K562 (cell line): ENCODE measurements around the gene RNF223. TPM values are rescaled to one million over a fixed set of nuclear protein-coding genes. Genes with fewer than 3 reads are reported as not detected.

ENCODE experiments used
- ATAC-seq: fragments of 200-7000 bp; cut with Tn5 transposase; 3 replicates; pipeline ENCODE4 v1.9.1; 2020; ENCODE audit warnings: moderate library complexity
- BruUV-seq: library from RNA; stranded (reverse); fragments of 400-500 nt; replicated peaks from 2 replicates; lab custom pipeline; 2021; lab: Mats Ljungman, UMichigan
- CTCF ChIA-PET: fragments of 300-600 bp; formaldehyde crosslinking; extraction: SDS; loops from one replicate; lab custom pipeline; 2021; ENCODE audit warnings: low intra/inter-chr PET ratio; lab: Yijun Ruan, JAX
- POLR2A ChIA-PET: fragments of 300-600, 350-650 bp; sonication (Branson Sonifier 250); formaldehyde crosslinking; extraction: SDS; loops from one replicate; lab custom pipeline; 2021; ENCODE audit warnings: antibody characterized with exemption, inconsistent platforms; lab: Yijun Ruan, JAX
- DNase-seq, 4 experiments: peaks; one replicate each; pipeline versions ENCODE4 v3.0.0 to v3.0.0-alpha.2; 2011 to 2018; ENCODE audit warnings: low spot score in 3 of 4, mixed read lengths in 3 of 4; ENCODE audit errors: extremely low read depth in 1 of 4
- FAIRE-seq: peaks from 2 replicates; lab custom pipeline; 2011; peaks lifted over from hg19 to GRCh38; lab: Jason Lieb, UNC
- H2AFZ ChIP-seq: 2 replicates; pipeline ENCODE4 v1.6.0; 2011; ENCODE audit warnings: low read depth, low read length, control low read depth, inconsistent platforms
- H3K27ac ChIP-seq: fragments of 200-600 bp; 3 replicates; pipeline ENCODE4 v1.8.0; 2011; ENCODE audit warnings: low read depth, mild to moderate bottlenecking, control low read depth, inconsistent platforms, low read length, moderate library complexity, mixed read lengths; ENCODE audit errors: extremely low read depth
- H3K27me3 ChIP-seq, 2 experiments: fragments of 300-600 bp in 1 of 2; 2 replicates in 1 of 2; 3 replicates in 1 of 2; pipeline versions ENCODE4 v1.6.0 to v1.8.0; 2011; ENCODE audit warnings: inconsistent platforms in 2 of 2, low read length in 2 of 2, mild to moderate bottlenecking in 1 of 2, mixed read lengths in 1 of 2, moderate library complexity in 1 of 2; ENCODE audit not compliant: control insufficient read depth in 2 of 2, insufficient read depth in 2 of 2
- H3K36me3 ChIP-seq: fragments of 300-600 bp; 3 replicates; pipeline ENCODE4 v1.8.0; 2011; ENCODE audit warnings: mild to moderate bottlenecking, low read length, inconsistent platforms; ENCODE audit not compliant: control insufficient read depth, insufficient read depth
- H3K4me1 ChIP-seq, 2 experiments: fragments of 200-600 bp in 1 of 2; replicated peaks in 1 of 2; 2 replicates in 1 of 2; 3 replicates in 1 of 2; pipeline versions ENCODE4 v1.5.1 to v1.8.0; 2011; ENCODE audit warnings: inconsistent platforms in 2 of 2, low read length in 2 of 2, mild to moderate bottlenecking in 1 of 2, mixed read lengths in 1 of 2, moderate library complexity in 1 of 2; ENCODE audit not compliant: control insufficient read depth in 2 of 2, insufficient read depth in 2 of 2
- H3K4me2 ChIP-seq: 2 replicates; pipeline ENCODE4 v1.6.1; 2011; ENCODE audit warnings: low read length, control low read depth, inconsistent platforms, mixed read lengths; ENCODE audit not compliant: insufficient read depth
- H3K4me3 ChIP-seq: fragments of 200-600 bp; sonication (generic), shearing (Covaris generic); 2 replicates; pipeline ENCODE4 v1.5.1; 2016; ENCODE audit warnings: control low read depth, inconsistent platforms
- H3K79me2 ChIP-seq: fragments of 200-600 bp; 3 replicates; pipeline ENCODE4 v1.8.0; 2011; ENCODE audit warnings: low read length, inconsistent platforms; ENCODE audit not compliant: control insufficient read depth, insufficient read depth
- H3K9ac ChIP-seq, 2 experiments: 2 replicates each; pipeline versions ENCODE4 v1.6.0 to v1.6.1; 2011; ENCODE audit warnings: low read depth in 2 of 2, low read length in 2 of 2, control low read depth in 1 of 2, inconsistent platforms in 1 of 2, mild to moderate bottlenecking in 1 of 2, mixed read lengths in 1 of 2; ENCODE audit not compliant: insufficient read depth in 1 of 2
- H3K9me1 ChIP-seq: one replicate; pipeline ENCODE4 v1.6.0; 2011; ENCODE audit warnings: inconsistent platforms, mild to moderate bottlenecking, low read length, moderate library complexity; ENCODE audit not compliant: control insufficient read depth, insufficient read depth
- H3K9me3 ChIP-seq: replicated peaks from 2 replicates; pipeline ENCODE4 v1.5.1; 2011; ENCODE audit warnings: low read depth, low read length, inconsistent platforms; ENCODE audit not compliant: control insufficient read depth, insufficient read depth
- H4K20me1 ChIP-seq: replicated peaks from 2 replicates; pipeline ENCODE4 v1.6.1; 2011; ENCODE audit warnings: low read length, inconsistent platforms, mixed read lengths; ENCODE audit not compliant: control insufficient read depth, insufficient read depth
- POLR2G ChIP-seq: fragments of 200-400 bp; formaldehyde crosslinking; IDR thresholded peaks from 2 replicates; pipeline ENCODE4 v1.6.1; 2017; ENCODE audit warnings: low read depth, mild to moderate bottlenecking, antibody characterized with exemption, low read length, moderate library complexity
- RBFOX2 ChIP-seq: fragments of 200-400 bp; formaldehyde crosslinking; IDR thresholded peaks from 2 replicates; pipeline ENCODE4 v1.6.1; 2017; ENCODE audit warnings: low read depth, mild to moderate bottlenecking, low read length, moderate library complexity
- ZNF644 ChIP-seq: fragments of 200-800 bp; sonication (Bioruptor generic); IDR thresholded peaks from 2 replicates; pipeline ENCODE4 v1.6.1; 2016; ENCODE audit warnings: low read depth, missing genetic modification characterization, missing compliant biosample characterization
- WGBS: fragments of 100-300 bp; shearing (Covaris generic); methylation state at CpG from one replicate; pipeline ENCODE4 v1.1.6; 2016; ENCODE audit warnings: low coverage, mixed read lengths; ENCODE audit not compliant: insufficient coverage; ENCODE audit errors: missing lambda C conversion rate; 5-methylcytosine and 5-hydroxymethylcytosine counted together
- in situ Hi-C: fragments of 300-500 bp; cut with MboI; formaldehyde crosslinking; loops from 4 replicates; pipeline ENCODE4 v1.15.0; 2018; ENCODE audit warnings: inconsistent platforms, mixed read lengths
- intact Hi-C: fragments of 100-400 bp; cut with micrococcal nuclease; formaldehyde crosslinking; loops from 2 replicates; pipeline ENCODE4 v1.14.2; 2022
- polyA plus RNA-seq, 8 experiments: library from polyadenylated mRNA; depleted of rRNA in 4 of 8; stranded (reverse) in 5 of 8; unstranded in 3 of 8; fragments of >200 nt; fragmentation: Nextera tagmentation in 2 of 8; fragmentation: Illumina TruSeq in 1 of 8; extraction: Ambion mirVana in 2 of 8; extraction: Trizol in 1 of 8; gene quantifications; 2 replicates each; pipeline versions ENCODE4 v1.2.1 to v1.2.3, GENCODE V29; 2011 to 2014; ENCODE audit warnings: inconsistent platforms in 1 of 8, missing spikeins in 1 of 8
- total RNA-seq, 7 experiments: library from RNA; depleted of rRNA in 6 of 7; stranded (reverse); fragments of >200 nt in 6 of 7; fragmentation: Illumina TruSeq in 2 of 7; extraction: Trizol in 2 of 7; gene quantifications; 2 replicates each; pipeline versions ENCODE4 v1.2.1 to v1.2.3, GENCODE V29; 2011 to 2021; ENCODE audit warnings: low replicate concordance in 1 of 7
- TF ChIP-seq, protein P1 (sequence below): sonication (generic); formaldehyde crosslinking; IDR thresholded peaks from 2 replicates; pipeline ENCODE4 v1.8.0; 2022; ENCODE audit warnings: missing genetic modification reagents, mild to moderate bottlenecking, moderate library complexity, borderline replicate concordance
- TF ChIP-seq, protein P2 (sequence below): sonication (generic); formaldehyde crosslinking; IDR thresholded peaks from 2 replicates; pipeline ENCODE4 v1.4.0; 2020; ENCODE audit warnings: mild to moderate bottlenecking, missing genetic modification reagents
- TF ChIP-seq, protein P3 (sequence below), 3 experiments: fragments of 200-800 bp in 1 of 3; sonication (Bioruptor generic) in 1 of 3; sonication (generic) in 1 of 3; formaldehyde crosslinking in 1 of 3; IDR thresholded peaks; 2 replicates each; pipeline versions ENCODE4 v1.6.1 to v1.8.0; 2016 to 2022; ENCODE audit warnings: mild to moderate bottlenecking in 2 of 3, missing compliant biosample characterization in 2 of 3, missing genetic modification characterization in 2 of 3, missing genetic modification reagents in 1 of 3

Gene RNF223
- total and polyA plus RNA-seq, 9 of the 15 experiments (the other 6 are each of a cell fraction or from before 2014, with no cell fraction given), result 0.04 to 0.32 TPM; not detected in 7

DNA sequence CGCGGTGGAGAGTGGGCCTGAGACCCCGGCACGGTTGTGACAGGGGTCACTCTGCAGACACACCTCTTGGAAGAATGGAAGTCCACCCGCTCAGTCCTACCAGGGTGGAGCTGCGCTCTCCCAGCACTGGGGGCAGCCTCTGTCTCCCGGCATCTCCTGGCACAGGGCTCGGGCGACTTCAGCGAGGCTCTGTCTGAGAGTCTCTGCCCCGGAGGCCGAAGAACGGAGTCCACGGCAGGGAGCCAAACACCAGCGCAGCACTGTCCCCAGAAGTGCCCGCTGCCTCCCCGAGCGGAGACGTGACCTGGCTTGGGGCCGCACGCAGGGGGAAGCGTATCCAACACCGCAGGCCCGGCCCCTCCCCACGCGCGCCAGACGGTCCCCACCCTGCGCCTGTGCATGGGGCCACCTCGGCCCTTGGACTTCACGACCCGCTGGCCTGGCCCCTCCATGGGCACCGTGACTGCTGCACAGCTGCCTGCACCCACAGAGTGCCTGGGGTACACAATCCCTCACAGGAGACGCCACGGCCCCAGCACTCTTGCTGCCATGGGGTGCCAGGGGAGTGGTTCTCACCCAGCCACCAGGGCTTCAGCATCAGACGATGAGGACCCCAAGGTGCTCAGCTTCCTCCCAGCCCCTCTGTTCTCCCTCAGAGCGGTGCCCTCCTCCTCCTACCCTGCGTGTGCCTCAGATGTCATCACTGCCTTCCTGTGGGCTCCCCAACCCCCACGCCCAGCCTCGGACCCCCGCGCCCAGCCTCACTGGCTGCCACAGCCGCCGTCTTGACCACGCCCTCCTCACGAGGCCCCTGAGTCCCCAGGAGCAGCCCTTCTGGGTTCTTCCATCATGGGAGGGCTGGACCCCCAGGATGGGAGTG, 14.9 kb upstream of the RNF223 start:
- 89% methylated on average over 36 of the region's 46 CpGs for WGBS
- in situ Hi-C loops (no loop called here), intact Hi-C loops (no loop called here)
- H3K9ac ChIP-seq, result no peak overlapping the region; a peak in 1 of 4 replicates
- DNase-seq (no peak), ATAC-seq (no peak), FAIRE-seq (no peak)
- ChIA-PET CTCF (no interaction called here), POLR2A (interaction anchor here (0.6 kb wide), 2 partner anchors 23 to 87 kb away, joined by 3 to 4 read pairs; no protein-coding TSS in a partner anchor)
- H3K9me1 ChIP-seq, result peaks cover 5% of the 10 kb centered on the region
- no TSS peak for BruUV-seq
- H3K36me3 ChIP-seq, result peaks cover 13% of the 10 kb centered on the region; the same call in 1 of the 3 replicates
- no peak overlapping the region for H3K27ac ChIP-seq
- no peaks in the 10 kb centered on the region for H3K27me3 ChIP-seq
- no peak overlapping the region for H3K4me3 ChIP-seq
- H3K4me2 ChIP-seq, result no peak overlapping the region
- no peak overlapping the region for H2AFZ ChIP-seq
- TF ChIP-seq RBFOX2 (no peak), ZNF644 (tag) (no peak), POLR2G (peak; percentile 45)
- TF ChIP-seq, protein P1, sequence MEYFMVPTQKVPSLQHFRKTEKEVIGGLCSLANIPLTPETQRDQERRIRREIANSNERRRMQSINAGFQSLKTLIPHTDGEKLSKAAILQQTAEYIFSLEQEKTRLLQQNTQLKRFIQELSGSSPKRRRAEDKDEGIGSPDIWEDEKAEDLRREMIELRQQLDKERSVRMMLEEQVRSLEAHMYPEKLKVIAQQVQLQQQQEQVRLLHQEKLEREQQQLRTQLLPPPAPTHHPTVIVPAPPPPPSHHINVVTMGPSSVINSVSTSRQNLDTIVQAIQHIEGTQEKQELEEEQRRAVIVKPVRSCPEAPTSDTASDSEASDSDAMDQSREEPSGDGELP, result no peak
- TF ChIP-seq, protein P2, sequence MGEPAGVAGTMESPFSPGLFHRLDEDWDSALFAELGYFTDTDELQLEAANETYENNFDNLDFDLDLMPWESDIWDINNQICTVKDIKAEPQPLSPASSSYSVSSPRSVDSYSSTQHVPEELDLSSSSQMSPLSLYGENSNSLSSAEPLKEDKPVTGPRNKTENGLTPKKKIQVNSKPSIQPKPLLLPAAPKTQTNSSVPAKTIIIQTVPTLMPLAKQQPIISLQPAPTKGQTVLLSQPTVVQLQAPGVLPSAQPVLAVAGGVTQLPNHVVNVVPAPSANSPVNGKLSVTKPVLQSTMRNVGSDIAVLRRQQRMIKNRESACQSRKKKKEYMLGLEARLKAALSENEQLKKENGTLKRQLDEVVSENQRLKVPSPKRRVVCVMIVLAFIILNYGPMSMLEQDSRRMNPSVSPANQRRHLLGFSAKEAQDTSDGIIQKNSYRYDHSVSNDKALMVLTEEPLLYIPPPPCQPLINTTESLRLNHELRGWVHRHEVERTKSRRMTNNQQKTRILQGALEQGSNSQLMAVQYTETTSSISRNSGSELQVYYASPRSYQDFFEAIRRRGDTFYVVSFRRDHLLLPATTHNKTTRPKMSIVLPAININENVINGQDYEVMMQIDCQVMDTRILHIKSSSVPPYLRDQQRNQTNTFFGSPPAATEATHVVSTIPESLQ (CRISPR knock-in tag), result no peak
- TF ChIP-seq, protein P3, sequence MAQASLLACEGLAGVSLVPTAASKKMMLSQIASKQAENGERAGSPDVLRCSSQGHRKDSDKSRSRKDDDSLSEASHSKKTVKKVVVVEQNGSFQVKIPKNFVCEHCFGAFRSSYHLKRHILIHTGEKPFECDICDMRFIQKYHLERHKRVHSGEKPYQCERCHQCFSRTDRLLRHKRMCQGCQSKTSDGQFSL (CRISPR knock-in tag; IDR thresholded peaks at IDR 0.05), result no peak
- TF ChIP-seq, protein P3 (tag; IDR thresholded peaks at IDR 0.05), result no peak
- H3K9me3 ChIP-seq, result peaks cover 2% of the 10 kb centered on the region; the same call in 1 of the 2 replicates
- H3K79me2 ChIP-seq, result no peaks in the 10 kb centered on the region
- H3K4me1 ChIP-seq, result peaks cover 0 to 72% of the 10 kb centered on the region in 2 experiments; a peak in 3 of 5 replicates
- H4K20me1 ChIP-seq, result no peaks in the 10 kb centered on the region
